GM12874 (cell line): ENCODE measurements around the gene STAB2.

Experiments
- CTCF ChIP-seq: IDR thresholded peaks from 2 replicates; pipeline ENCODE4 v1.5.1; 2011; ENCODE audit warnings: low read depth, mild to moderate bottlenecking, control low read depth, low read length, moderate library complexity; ENCODE audit not compliant: insufficient read depth

The STAB2 gene

GRCh38 chr12:103772367-103773108, 185.5 kb downstream of the STAB2 start:
- TF ChIP-seq CTCF, result no peak

GRCh38 chr12:103773109-103773910, 186.2 kb downstream of the STAB2 start:
- TF ChIP-seq CTCF, result no peak

DNA sequence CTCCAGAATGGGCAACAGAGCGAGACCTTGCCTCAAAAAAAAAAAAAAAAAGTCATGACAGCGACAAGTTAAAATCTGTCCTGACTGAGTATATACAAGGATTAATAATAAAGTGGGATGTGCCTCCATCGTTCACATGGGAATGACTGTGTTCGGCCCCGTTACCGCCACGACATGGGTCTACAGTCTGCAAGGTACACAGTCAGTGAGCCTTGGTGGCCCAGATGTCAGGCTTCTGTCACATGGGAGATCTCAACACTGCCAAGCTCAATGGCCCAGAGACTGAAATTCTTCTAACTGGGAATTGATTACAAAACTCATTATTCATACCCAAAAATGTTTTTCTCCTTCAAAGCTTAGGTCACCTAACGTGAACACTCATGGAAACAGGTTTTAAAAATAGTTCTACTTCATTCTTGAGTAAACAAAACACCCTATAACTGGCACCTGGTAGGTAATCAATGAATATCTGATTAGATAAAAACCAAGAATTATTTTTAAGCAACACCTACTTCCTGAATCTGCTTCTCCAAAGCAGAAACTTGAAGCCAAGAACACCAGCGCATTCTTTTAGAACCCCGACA, 188.0 kb downstream of the STAB2 start:
- TF ChIP-seq CTCF, result no peak

DNA sequence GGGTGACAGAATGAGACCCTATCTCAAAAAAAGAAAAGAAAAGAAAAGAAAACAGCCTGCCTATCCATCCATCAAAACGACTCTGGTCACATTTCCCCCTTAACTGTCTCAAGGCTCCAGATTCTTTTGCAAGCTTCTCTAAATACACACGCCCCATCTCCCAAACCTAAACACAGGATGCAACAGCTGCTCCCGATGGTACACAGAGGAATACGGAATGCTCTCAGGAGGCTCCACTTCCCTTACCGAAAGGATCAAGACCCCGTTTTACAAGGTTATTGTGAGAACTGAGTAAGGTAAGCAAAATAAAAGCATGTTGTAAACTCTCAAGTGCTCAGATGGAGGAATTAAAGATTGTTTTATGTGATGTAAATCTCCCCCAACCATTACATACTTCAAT, 191.7 kb downstream of the STAB2 start:
- TF ChIP-seq CTCF, result no peak

- no peak for TF ChIP-seq CTCF
These were observed 192.5 kb downstream of the STAB2 start for GRCh38 chr12:103779410-103780092.

- no peak for TF ChIP-seq CTCF
These were observed 193.0 kb downstream of the STAB2 start for GRCh38 chr12:103780093-103780440.

GRCh38 chr12:103780992-103781391, 193.9 kb downstream of the STAB2 start:
- TF ChIP-seq CTCF, result no peak
